Ovary (tissue), 3 donors: ENCODE data around the gene AP5Z1.

Experiments
- CTCF ChIP-seq, 3 donors: fragments of 450-650 bp in 2 of 3; fragments of 200-600 bp in 1 of 3; IDR thresholded peaks; one replicate each; pipeline versions ENCODE4 v1.5.1 to v1.8.0; 2016 to 2022; ENCODE audit warnings: antibody characterized with exemption in 3 of 3, mild to moderate bottlenecking in 1 of 3
- EP300 ChIP-seq: sonication (generic); formaldehyde crosslinking; IDR thresholded peaks from one replicate; pipeline ENCODE4 v1.6.1; 2017; ENCODE audit warnings: antibody characterized with exemption
- POLR2A ChIP-seq: fragments of 450-650 bp; IDR thresholded peaks from one replicate; pipeline ENCODE4 v1.6.1; 2017; ENCODE audit warnings: antibody characterized with exemption, mild to moderate bottlenecking, moderate library complexity
- donor health status: DM: no; HTN: no; CAD: no.

GRCh38 chr7:4759211-4759610, 16.2 kb upstream of the AP5Z1 start:
- TF ChIP-seq CTCF (IDR thresholded peaks at IDR 0.05) (no peak), EP300 (no peak), POLR2A (no peak)
